Ishikawa (cell line): ENCODE results near the gene CHPT1.

Source experiments
- EGR1 ChIP-seq: IDR thresholded peaks from 2 replicates; pipeline ENCODE4 v1.6.1; 2012
- FOXM1 ChIP-seq: IDR thresholded peaks from 2 replicates; pipeline ENCODE4 v1.6.1; 2012; ENCODE audit warnings: low read depth, borderline replicate concordance
- REST ChIP-seq: IDR thresholded peaks from 2 replicates; pipeline ENCODE4 v1.6.1; 2012; ENCODE audit warnings: low read depth, mild to moderate bottlenecking
- TAF1 ChIP-seq: IDR thresholded peaks from 2 replicates; pipeline ENCODE4 v1.6.1; 2012; ENCODE audit warnings: low read depth, mild to moderate bottlenecking
- YY1 ChIP-seq: IDR thresholded peaks from 2 replicates; pipeline ENCODE4 v1.6.1; 2012; ENCODE audit warnings: low read depth

- TF ChIP-seq TAF1 = no peak
- TF ChIP-seq EGR1 = no peak
- no peak for TF ChIP-seq YY1
- no peak for TF ChIP-seq FOXM1
- no peak for TF ChIP-seq REST
Measured at GRCh38 chr12:101655393-101655792, 42.0 kb upstream of the CHPT1 start.
